Measurements from ENCODE around the gene COPS9. TPM values are rescaled to one million over a fixed set of nuclear protein-coding genes. Genes with fewer than 3 reads are reported as not detected.

The COPS9 gene
- total RNA-seq, 1 donor from 2014 or later, result 140 TPM

- H3K27ac Mint-ChIP-seq (ENCODE audit: unreplicated experiment), result no peak overlapping the region
- peaks cover 7% of the 10 kb centered on the region for H3K36me3 Mint-ChIP-seq (ENCODE audit: low read depth)
- H3K27me3 Mint-ChIP-seq (ENCODE audit: low read depth), result peaks cover 31% of the 10 kb centered on the region
Measured at GRCh38 chr2:240089306-240089705, 46.8 kb downstream of the COPS9 start.

GRCh38 chr2:240086563-240086962, 49.5 kb downstream of the COPS9 start:
- H3K27me3 Mint-ChIP-seq (ENCODE audit: low read depth), result peaks cover 18% of the 10 kb centered on the region
- H3K36me3 Mint-ChIP-seq (ENCODE audit: low read depth), result peaks cover 5% of the 10 kb centered on the region
- no peak for DNase-seq (ENCODE audit: low spot score)
- no peak for TF ChIP-seq CTCF (IDR thresholded peaks at IDR 0.05)
- no peak overlapping the region for H3K4me3 Mint-ChIP-seq (ENCODE audit: unreplicated experiment)
- no peak overlapping the region for H3K27ac Mint-ChIP-seq (ENCODE audit: unreplicated experiment)
- H3K9me3 Mint-ChIP-seq (ENCODE audit: low read depth), result peaks cover 28% of the 10 kb centered on the region
- H3K4me1 Mint-ChIP-seq (ENCODE audit: low read depth), result no peaks in the 10 kb centered on the region

More at GRCh38 chr2:240089306-240089705, 46.8 kb downstream of the COPS9 start:
- TF ChIP-seq CTCF (IDR thresholded peaks at IDR 0.05), result no peak
- Mint-ChIP-seq H3K4me3 (ENCODE audit: unreplicated experiment) (no peak overlapping the region), H3K9me3 (ENCODE audit: low read depth) (peaks cover 41% of the 10 kb centered on the region), H3K4me1 (ENCODE audit: low read depth) (no peaks in the 10 kb centered on the region)
- no peak for DNase-seq (ENCODE audit: low spot score)

Other genes with a start within 250 kb of the COPS9 start
- 83.1 to 91.0 TPM (median 90.2 TPM) in 3 replicates for gene NDUFA10, start 111.0 kb downstream of the COPS9 start, total RNA-seq
- not detected in 3 replicates for gene OR6B2, start 105.9 kb downstream of the COPS9 start, total RNA-seq
- gene OR6B3, start 82.8 kb downstream of the COPS9 start, total RNA-seq, result not detected in 3 replicates
- not detected in 3 replicates for gene OTOS, start 4.4 kb upstream of the COPS9 start, total RNA-seq